ENCODE data around the gene TFCP2L1. TPM values are rescaled to one million over a fixed set of nuclear protein-coding genes. Genes with fewer than 3 reads are reported as not detected.
A peak's percentile ranks its signal among the peaks of the same experiment; 100 is the strongest.

Gene TFCP2L1
- total and polyA plus RNA-seq, 8 donors = 2.0 to 7.7 (median 4.5) TPM

GRCh38 chr2:121266543-121267106, 18.4 kb downstream of the TFCP2L1 start:
- FAIRE-seq (no peak), DNase-seq (peak in 1 of 6 donors; percentile 15), ATAC-seq (peak in 1 of 4 donors; percentile 65)
- H3K4me3 ChIP-seq = no peak overlapping the region
- WGBS, 2 donors = 68 to 83% methylated on average over 6 of the region's 6 CpGs
- H3K27me3 ChIP-seq = no peaks in the 10 kb centered on the region
- H3K27ac ChIP-seq = no peak overlapping the region
- no peaks in the 10 kb centered on the region for H3K36me3 ChIP-seq
- H3K9me3 ChIP-seq = no peaks in the 10 kb centered on the region
- H3K4me1 ChIP-seq = peaks cover 0 to 7% (median 4%) of the 10 kb centered on the region in 3 donors
- no peak for TF ChIP-seq CTCF (IDR thresholded peaks at IDR 0.05)
- intact Hi-C loops (cut with DNase I) = no loop called here

- intact Hi-C loops (cut with DNase I) = no loop called here
- Histone ChIP-seq H3K4me3 (no peak overlapping the region), H3K9me3 (no peaks in the 10 kb centered on the region), H3K36me3 (no peaks in the 10 kb centered on the region), H3K27me3 (no peaks in the 10 kb centered on the region), H3K4me1 (peaks cover 0 to 3% (median 0%) of the 10 kb centered on the region in 3 donors), H3K27ac (no peak overlapping the region)
- no peak for TF ChIP-seq CTCF (IDR thresholded peaks at IDR 0.05)
- WGBS, 2 donors = 89 to 90% methylated on average over 9 of the region's 9 CpGs
- FAIRE-seq = no peak
- DNase-seq = no peak
- no peak for ATAC-seq
Measured at GRCh38 chr2:121263996-121264715, 20.8 kb downstream of the TFCP2L1 start.

- Histone ChIP-seq H3K27me3 (no peaks in the 10 kb centered on the region), H3K4me3 (no peak overlapping the region), H3K9me3 (no peaks in the 10 kb centered on the region), H3K4me1 (peaks cover 0 to 3% (median 0%) of the 10 kb centered on the region in 3 donors), H3K27ac (peak overlapping the region in 1 of 4 donors; percentile 16), H3K36me3 (no peaks in the 10 kb centered on the region)
- intact Hi-C loops (cut with DNase I) = no loop called here
- TF ChIP-seq CTCF (IDR thresholded peaks at IDR 0.05) = no peak
- FAIRE-seq (no peak), DNase-seq (no peak), ATAC-seq (peak; percentile 59 to 84 (median 62))
- 63 to 65% methylated on average over 12 of the region's 12 CpGs for WGBS, 2 donors
Measured at GRCh38 chr2:121260370-121261154, 24.4 kb downstream of the TFCP2L1 start.

- TF ChIP-seq CTCF (IDR thresholded peaks at IDR 0.05) = no peak
- ATAC-seq = no peak
- no peak for DNase-seq
- no peak overlapping the region for H3K27ac ChIP-seq
- no peak overlapping the region for H3K4me3 ChIP-seq
- no peak for FAIRE-seq
- intact Hi-C loops (cut with DNase I) = no loop called here
- peaks cover 0 to 3% (median 0%) of the 10 kb centered on the region in 3 donors for H3K4me1 ChIP-seq
- WGBS, 2 donors = 89 to 96% methylated on average over 5 of the region's 5 CpGs
- no peaks in the 10 kb centered on the region for H3K36me3 ChIP-seq
- no peaks in the 10 kb centered on the region for H3K27me3 ChIP-seq
- no peaks in the 10 kb centered on the region for H3K9me3 ChIP-seq
Measured at GRCh38 chr2:121258051-121258450, 27.0 kb downstream of the TFCP2L1 start.

Data from pancreas (tissue), 10 donors.